ENCODE data around the gene DEPDC5.

DNA sequence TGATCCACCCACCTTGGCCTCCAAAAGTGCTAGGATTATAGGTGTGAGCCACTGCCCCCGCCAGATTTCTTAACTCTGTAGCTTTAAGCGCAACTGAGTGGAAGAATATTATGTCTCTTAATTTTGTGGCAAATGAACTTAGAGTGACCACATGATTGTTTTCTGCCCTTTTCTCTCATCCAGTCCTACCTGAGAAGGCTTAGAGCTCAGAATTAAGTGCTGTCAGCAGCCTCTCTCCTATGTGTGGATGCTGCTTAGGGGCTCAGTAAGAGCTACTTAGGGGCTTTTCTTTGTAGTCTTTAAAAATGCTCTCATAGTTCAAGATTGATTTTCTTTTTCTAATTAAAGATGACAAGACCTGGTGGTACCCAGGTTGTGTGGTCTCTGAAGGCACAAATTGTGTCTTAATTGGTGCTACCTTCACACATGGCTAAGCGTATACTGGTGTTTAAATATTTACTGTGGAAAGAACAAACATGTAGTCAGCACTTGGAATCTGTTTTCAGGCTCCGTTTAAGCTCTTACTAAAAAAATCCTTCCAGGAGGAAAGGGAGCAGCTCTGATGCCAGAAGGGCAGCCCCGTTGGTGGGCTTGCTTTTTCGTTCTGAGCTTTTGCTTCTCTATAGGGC lies 59.3 kb downstream of the DEPDC5 start:
- TF ChIP-seq, protein P1, sequence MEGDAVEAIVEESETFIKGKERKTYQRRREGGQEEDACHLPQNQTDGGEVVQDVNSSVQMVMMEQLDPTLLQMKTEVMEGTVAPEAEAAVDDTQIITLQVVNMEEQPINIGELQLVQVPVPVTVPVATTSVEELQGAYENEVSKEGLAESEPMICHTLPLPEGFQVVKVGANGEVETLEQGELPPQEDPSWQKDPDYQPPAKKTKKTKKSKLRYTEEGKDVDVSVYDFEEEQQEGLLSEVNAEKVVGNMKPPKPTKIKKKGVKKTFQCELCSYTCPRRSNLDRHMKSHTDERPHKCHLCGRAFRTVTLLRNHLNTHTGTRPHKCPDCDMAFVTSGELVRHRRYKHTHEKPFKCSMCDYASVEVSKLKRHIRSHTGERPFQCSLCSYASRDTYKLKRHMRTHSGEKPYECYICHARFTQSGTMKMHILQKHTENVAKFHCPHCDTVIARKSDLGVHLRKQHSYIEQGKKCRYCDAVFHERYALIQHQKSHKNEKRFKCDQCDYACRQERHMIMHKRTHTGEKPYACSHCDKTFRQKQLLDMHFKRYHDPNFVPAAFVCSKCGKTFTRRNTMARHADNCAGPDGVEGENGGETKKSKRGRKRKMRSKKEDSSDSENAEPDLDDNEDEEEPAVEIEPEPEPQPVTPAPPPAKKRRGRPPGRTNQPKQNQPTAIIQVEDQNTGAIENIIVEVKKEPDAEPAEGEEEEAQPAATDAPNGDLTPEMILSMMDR (conservative IDR thresholded peaks at IDR 0.05): no peak
- TF ChIP-seq ZFX (IDR thresholded peaks at IDR 0.05): no peak

Data from C4-2B (cell line).